Stimulated activated CD4-positive, alpha-beta T cell treated with anti-CD3 and anti-CD28 coated beads, Interleukin-4, amount 100 ng/mL, for 4 hours (primary cell): Measurements from ENCODE around the gene SNX30.

Experiments
- DNase-seq, 2 experiments: peaks; one replicate each; pipeline ENCODE4 v3.0.0-alpha.2; 2020

The SNX30 gene

DNA sequence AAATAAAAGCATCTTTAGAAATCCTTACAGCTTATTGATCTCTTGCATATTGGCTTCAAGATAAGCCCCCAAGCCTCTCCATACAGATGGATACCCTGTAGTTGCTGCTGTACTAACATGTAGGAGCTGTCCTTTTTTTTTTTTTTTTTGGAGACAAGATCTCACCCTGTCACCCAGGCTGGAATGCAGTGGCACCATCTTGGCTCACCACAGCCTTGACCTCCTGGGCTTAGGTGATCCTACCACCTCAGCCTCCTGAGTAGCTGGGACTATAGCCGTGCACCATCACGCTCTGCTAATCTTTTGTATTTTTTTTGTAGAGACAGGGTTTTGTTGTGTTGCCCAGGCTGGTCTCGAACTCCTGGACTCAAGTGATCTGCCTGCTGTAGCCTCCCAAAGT, 35.4 kb downstream of the SNX30 start:
- no peak for DNase-seq

DNA sequence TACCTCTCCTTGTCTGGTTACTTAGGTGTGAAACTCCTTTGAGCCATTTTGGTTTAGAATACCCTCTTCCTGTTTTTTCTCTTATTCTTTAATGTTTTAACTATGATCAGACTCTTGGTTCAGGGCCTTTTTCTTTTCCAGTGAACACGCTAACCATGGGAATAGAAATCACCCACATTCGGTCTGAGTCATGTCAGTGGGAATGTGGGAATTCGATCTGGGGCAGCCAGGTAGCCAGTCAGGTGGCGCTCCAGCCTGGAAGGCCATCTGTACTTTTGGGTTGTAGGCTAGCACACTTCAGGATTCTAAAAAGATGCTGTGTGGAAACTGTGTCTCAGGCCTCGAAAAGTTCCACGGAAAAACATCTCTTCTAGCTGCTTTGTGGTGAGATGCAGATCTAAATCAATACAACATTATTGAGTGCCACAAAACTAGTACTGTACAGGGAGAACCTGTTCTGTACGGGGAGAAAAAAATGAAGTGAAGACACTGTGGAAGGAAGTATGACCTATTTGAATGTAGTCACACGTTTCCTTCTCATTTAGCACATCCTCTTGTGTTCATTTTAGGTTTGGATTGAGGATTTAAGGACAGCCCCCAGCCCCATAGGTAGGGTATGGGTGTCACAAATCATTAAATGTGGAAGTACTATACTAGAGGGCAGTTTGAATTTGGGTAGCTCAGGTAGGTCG, 36.4 kb downstream of the SNX30 start:
- no peak for DNase-seq

DNA sequence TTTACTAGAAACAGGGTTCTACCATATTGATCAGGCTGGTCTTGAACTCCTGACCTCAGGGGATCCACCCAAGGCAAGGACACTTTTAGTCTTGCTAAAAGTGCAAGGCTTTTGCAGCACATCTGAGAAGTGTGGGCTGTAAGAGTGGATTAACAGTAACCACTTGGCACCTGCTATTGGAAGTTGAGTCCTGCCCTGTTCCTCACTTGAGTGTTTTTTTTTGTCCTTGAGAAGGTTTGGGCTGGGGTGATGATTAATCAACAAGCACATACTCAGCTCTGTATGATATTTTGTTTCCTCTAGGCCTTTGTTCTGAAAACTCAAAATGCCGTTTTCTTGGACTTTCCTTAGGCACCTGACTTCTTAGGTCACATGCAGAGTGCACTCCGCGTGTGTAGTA, 37.4 kb downstream of the SNX30 start:
- DNase-seq = no peak

DNA sequence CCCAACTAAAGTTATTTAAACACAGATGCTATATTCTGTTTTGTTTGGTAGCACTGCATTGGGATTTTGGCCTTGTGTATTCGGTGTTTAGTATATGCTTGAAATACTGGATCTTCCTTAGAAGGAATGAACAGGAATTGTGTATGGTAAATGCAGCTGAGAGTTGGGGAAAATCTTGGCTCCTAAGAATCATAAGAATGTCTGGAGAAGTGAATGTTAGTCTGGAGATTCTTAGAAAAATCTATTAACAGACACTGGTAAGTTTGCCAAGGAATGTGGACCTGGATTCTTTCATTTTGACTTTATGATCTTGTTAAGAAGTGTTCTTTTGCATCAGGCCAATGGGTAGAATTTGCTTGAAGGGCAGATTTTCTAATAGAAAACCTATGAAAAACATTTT, 38.9 kb downstream of the SNX30 start:
- DNase-seq = no peak

DNA sequence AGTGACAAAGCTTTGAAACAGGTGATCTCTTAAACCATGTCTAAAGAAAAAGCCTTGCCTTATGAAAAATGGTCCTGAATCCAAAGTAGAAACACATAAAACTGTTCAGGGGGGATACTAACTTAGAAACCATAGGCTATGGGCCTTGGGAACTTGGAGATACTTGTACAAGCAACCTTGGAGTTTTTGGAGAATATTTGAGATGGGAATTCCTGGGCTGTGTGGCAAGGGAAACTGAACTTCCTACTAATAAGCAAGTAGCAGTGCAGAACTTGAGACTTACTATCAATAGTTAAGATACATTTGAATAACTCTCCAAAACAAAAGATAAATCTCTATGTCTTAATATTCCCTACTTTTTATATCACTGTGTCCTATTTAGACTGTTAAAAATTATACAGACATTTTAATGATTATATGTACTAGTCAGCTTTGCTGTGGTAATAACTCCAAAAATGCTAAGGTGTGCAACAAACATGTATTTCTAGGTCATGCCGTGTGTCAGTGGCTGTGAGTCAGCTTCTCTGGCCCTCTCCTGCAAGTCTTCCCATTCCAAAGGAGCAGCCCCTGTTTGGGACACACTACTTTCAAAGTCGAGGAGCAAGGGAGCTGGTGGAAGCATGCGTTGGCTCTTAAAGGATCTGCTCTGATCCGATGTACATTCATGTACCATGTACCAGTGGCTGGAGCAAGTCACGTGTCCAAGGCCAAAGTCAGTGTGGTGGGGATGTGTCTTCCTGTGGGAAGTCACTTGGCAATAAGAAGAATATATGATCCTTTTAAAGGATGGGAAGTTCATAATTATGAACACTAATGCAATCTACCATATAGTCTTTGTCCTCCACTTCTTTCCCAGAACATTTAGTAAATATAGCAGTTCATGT, 39.6 kb downstream of the SNX30 start:
- DNase-seq = no peak

DNA sequence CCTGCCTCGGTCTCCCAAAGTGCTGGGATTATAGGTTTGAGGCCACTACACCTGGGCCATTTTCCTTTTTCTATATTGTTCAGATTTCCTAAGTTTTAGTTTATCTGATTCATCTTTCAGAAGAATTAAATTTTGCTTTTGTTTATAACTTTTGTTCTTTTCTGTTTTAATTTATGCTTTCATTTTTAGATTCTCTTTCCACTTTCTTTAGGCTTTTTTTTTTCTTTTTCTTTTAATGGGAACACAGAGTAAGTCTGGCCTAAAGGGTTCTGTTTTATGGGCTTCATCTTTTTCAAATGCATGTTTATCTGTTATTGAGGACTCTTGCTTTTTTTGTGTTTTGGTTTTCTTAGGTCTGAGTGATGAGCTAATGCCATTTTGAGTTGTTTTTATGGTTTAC, 42.1 kb downstream of the SNX30 start:
- DNase-seq = no peak

DNA sequence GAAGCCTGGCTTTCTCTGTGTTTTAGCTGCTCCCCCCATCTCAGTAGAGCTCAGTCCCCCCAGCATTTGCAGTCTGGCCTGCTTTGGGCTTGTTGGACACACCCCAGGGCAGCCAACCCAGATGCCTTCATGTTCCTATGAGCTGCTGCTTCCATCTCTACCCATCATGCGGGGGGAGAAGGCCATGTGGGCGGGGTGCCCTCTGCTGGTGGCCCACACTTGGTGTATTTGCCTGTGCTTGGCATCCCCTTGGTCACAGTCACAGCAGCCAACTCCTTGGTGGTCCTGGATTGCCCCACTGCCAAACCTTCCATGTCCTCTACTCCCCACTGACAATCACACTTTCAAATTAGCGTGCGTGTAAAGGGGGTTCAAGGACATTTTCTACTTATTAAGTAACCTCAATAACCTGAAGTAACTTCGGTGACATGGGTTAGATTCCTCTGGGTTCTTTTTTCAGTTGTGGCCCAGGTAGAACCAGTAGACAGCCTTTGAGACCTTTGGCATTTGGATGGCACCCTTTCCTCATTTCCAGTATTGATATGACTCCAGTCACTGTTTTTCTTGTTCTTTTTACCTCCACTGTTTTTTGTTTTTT, 42.8 kb downstream of the SNX30 start:
- peak; percentile 73 to 77 for DNase-seq

DNA sequence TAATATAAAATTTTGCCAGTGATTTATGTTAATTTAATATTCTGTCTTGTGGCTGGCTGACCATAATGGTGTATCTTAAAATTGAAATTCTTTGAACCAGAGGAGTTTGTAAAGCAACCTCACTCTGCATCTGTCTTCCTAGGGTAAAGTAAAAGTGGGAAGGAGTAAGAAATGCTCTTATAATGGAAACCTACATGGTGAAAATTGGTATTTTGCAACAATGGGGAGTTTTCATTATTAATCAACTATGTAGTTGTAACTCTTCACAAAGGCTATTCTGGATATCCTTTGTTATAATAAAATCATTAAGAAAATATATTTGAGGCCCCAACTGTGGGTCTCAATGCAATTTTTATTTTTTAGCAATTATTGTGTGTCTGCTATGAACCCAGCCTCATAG, 44.2 kb downstream of the SNX30 start:
- no peak for DNase-seq

DNA sequence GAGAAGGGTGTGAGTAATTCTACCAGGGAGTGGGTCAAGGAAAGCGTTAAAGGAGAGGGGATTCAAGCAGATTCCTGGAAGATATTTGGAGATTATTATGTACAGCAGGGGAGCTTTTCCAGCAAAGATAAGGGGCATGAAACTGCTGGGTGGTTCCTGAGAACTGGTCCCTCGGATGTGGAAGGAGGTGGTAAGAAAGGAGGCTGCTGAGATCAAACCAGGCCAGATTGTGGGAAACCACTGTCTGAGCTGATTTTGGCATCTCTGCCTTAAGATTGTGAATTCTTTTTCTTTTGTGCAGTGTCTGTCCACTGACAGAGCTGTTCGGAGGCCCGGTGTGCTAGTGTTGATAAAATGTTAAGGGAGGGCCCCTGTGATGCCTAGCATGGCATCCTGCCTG, 45.4 kb downstream of the SNX30 start:
- no peak for DNase-seq

DNA sequence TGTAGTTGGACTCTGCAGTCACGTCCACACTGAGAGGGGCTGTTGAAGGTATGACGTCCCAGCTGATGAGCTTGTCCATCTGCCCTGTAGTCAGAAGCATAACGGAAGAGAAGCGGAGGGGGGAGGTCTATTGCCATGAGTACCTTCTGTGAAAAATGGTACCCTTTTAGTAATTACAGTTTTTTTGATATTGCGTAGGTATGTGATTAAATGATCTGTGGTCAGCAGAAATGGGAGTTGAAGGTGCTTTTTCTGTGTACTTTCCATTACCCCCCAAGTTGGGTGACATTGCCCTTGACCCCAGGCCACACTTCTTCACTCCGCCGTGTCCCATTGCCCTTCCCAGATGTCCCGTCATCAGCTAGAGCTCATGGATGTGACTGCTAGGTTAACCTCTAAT, 45.9 kb downstream of the SNX30 start:
- no peak for DNase-seq

DNA sequence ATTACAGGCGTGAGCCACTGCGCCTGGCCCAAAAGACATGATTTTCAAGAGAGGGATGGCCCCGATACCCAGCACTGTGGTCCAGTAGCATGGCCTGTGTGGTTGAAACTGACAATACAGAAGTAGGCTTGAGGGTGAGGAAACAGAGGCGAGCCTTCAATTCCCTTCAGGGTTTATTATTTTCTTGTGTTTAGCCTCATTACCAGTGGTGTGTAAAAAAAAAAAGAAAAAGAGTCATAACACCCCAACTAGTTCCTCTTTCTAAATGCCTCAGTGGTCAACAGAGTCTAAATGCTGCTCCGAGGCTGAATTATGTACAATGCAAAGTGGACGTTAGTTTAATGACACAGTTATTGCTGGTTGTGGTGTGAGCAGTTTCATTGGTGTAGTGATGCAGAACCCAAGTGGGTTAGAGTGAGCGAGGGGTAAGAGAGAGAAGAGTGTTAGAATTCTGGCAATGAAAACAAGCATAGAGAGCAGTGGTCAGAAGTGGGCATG, 58.8 kb downstream of the SNX30 start:
- no peak for DNase-seq

DNA sequence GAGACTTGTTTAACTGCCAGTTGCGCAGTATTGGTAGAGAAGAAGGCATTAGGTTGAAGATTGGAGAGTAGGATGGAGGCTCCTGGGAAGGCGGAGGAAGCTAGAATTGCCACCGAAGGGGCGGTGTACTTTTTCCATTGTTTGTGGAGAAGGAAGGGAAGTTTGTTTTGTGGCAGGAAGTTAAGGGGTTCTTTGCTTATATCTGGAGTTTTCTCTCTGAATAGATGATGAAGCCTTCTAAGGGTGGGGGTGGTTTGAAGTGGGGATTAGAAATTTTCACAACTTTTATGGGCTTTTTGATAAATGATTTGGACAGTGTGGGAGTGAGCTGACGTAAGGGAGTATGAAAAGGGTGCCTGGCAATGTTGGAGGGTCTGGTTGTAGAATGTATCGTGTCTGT, 59.3 kb downstream of the SNX30 start:
- DNase-seq = no peak

DNA sequence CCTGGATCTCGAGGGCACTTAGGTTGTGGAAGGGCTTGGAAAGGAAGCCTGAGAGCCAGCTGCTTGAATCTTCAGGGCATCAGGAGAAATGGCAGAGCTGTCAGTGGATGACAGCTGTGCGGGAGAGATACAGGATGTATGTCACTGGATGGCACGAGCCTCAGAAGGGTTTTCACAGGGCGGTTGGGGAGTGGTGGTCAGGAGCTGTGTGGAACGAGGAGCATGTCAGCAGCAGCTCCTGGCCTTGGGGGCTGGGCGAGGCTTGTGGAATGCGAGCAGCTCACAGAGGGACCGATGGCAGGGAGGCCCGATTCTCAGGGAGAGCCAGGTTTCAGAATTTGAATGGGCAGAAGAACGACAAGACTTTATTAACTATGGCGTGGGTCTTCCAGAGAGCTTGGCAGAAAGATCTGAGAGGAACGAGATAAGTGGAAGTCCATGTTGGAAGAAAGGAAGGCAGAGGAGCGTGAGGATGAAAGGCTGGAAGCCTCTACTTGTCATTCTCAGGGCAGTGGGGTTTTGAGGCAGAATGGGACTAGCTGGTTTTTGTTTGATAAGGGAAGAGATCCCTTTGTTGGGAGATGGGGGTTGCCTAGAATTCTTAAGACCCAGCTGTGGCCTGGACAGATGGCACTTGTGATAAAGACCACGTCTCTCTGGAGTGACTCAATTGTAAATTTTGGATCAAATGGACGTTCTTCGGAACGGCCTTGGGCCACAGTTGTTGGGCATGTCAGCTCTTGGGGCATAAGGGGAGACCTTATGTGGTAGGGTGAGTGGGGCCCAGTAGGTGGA, 60.3 kb downstream of the SNX30 start:
- no peak for DNase-seq

DNA sequence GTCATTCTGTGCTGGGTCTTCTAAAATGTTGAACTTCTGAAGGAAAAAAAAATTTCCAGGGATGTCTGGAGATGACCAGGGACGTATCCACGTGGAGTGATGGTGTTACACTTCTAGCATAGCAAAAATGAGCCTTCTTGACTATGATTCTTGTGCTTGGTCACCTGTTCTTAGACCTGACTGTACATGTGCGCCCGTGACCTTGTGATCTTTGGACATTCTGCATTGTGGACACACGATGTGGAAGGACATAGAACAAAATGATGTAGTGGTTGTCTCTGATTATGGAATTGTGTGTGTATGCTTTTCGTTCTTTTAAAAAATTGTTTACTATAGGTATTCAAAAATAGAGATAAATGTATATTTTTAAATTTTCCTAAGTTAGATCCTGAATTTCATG, 61.0 kb downstream of the SNX30 start:
- DNase-seq = no peak

DNA sequence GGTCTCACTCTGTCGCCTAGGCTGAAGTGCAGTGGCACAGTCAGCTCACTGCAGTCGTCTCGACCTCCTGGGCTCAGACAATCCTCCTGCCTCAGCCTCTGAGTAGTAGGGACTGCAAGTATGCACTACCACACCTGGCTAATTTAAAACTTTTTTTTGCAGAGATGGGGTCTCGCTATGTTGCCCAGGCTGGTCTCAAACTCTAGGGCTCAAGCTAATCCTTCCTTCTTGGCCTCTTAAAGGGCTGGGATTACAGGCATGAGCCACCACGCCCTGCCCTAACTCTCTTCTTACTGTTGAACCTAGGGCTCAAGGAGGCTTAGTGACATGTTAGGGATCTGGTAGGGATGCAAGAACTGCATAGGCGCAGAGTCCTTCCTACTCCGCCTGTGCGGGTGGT, 65.3 kb downstream of the SNX30 start:
- no peak for DNase-seq

DNA sequence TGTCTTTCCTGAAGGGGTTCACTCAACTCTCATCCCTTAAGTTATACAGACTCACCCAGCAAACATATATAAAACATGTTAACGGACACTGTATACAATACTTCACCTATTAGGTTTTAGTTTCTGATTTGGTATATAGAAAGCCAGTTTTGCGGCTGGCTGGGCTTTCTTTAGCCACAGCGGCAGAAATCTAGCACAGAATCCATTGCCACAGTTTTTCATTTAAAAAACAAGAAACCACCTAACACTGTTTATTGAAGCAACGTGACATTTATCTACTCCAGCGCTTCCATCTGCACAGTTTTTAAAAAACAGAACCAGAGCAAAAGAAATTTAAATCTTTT, 67.3 kb downstream of the SNX30 start:
- DNase-seq = no peak

DNA sequence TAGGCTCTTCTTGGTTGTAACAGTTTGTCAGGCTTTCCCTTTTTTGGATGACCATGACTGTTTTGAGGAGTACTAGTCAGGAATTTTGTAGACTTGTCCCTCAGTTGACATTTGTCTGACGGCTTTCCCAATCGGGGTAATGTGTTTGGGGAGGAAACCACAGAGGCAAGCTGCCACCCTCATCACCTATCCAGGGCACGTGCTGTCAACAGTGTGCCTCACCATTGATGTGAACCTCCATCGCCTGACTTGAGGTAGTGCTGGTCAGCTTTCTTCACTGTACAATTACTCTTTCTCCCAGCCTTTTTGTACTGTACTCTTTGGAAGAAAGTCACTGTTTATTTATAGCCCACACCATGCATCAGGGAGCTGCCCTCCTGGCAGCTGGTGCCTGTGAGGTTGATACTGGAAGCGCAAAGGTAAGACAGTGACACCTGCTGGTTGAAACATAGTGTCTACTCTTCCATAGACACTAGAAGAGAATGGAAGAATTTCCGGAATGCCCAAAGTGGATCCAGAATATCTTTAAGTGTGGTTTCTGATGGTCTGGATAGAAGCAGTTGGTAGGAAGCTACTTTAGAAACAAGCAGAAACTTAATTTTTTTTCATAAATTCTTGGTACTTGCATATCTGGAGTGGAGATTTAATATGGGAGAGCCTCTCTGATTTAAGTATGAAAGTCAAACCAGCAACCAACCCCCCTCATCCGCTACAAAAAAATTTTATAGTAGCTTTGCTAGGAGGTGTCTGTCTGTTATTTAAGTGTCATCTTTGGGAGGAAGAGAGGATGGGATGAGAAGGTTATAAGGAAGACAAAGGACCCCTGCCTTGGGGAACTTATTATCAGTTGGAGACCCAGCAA, 69.3 kb downstream of the SNX30 start:
- no peak for DNase-seq

DNA sequence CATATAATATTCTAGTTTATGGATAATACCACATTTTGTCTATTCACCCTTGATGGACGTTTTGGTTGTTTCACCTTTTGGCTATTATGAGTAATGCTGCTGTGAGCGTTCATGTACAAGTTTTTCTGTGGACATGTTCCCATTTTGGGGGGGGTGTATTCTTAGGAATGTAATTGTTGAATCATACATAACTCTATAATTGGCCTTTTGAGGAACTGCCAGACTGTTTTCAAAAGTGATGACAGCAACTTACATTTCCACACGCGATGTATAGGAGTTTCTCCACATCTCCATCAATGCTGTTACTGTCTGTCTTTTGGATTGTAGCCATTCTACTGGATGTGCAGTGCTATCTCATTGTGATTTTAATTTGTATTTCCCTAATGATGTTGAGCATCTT, 70.3 kb downstream of the SNX30 start:
- DNase-seq = no peak

DNA sequence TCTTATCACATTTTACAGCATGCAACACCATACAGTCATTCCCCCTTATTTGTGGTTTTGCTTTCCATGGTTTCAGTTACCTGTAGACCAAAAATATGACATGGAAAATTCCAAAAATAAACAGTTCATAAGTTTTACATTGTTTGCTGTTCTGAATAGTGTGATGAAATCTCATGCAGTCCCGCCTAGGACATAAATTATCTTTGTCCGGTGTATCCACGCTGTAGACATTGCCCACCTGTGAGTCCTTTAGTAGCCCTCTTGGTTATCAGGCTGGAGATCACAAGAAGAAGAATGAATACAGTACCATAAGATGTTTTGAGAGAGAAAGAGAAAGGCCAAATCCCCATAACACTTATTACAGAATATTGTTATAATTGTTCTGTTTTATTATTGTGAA, 72.1 kb downstream of the SNX30 start:
- DNase-seq = no peak

DNA sequence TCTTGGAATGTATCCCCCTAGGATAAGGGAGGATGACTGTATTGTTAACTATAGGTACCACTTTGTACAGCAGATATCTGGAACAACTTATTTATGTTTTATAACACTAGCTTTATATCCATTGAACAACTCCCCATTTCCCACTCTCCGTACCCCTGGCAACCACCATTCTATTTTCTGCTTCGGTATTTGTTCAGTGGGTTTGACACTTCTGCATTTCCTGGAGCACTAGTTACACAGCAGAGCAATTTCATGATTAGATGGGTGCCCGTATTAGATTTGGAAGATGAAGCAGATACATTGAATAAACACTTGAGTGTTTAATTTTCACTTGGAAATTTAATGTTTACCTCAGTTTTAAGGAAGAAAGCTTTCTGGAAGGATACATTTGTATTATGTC, 72.7 kb downstream of the SNX30 start:
- no peak for DNase-seq

DNA sequence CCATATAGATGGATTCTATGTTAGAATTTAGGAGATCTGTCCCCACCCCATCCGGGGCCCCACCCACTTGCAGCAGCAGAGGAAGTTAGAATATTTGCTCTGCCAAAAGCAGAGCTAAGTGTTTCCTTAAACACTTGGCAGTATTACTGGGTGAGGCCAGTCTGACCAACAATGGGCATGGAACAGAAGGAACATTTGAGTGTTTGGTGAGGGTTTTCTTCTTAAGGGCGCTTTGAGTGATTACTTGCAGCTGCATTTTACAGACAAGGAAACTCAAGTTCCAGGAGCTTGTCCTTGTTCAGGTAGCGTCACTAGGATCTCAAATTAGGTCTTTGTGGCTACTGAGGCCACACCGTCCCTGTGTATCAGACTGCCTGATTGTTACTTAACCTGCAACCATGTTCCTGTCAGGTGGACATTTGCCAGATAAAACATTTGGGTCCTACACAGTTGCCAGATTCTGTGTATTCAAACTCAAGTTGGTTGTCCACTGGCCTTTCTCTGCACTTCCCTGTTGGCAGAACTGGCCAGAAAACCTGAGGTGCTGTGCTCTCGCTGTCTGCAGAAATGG, 80.8 kb downstream of the SNX30 start:
- DNase-seq = no peak

DNA sequence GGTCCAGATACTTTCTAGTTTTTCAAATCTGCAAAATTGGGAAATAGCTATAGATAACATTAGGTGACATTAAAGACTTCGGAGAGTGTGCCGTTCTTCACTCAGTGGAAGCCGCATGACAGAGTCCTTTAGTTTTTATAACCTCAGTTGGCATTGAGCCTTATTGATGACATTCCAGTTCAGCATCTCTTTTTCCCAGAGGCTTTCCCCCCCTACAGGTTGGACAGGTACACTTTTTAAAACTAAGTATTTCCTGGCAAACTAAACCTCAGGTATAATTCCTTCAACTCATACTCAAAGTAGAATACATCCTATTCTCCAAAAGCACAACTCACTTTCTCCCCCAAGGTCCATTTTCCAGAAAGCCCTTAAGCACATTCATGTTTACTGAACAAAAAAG, 81.4 kb downstream of the SNX30 start:
- no peak for DNase-seq
